IMR-90 (cell line): ENCODE data around the gene HOATZ. TPM values are rescaled to one million over a fixed set of nuclear protein-coding genes. Genes with fewer than 3 reads are reported as not detected.

Experiments used
- ATAC-seq: fragments of 200-7000 bp; cut with Tn5 transposase; 2 replicates; pipeline ENCODE4 v1.9.1; 2020; ENCODE audit warnings: low read depth, mild to moderate bottlenecking, moderate library complexity
- BruUV-seq: library from RNA; stranded (reverse); fragments of 400-500 nt; replicated peaks from 2 replicates; lab custom pipeline; 2021; lab: Mats Ljungman, UMichigan
- CTCF ChIA-PET: fragments of 300-600 bp; formaldehyde crosslinking; extraction: SDS; loops from one replicate; lab custom pipeline; 2021; ENCODE audit warnings: antibody characterized with exemption; lab: Yijun Ruan, JAX
- POLR2A ChIA-PET: fragments of 300-600 bp; sonication (Branson Sonifier 250); formaldehyde crosslinking; loops from one replicate; lab custom pipeline; 2022; ENCODE audit warnings: antibody characterized with exemption; ENCODE audit not compliant: unreplicated experiment; lab: Charles Lee
- DNase-seq: peaks from one replicate; pipeline ENCODE4 v3.0.0; 2013
- H2AFZ ChIP-seq: replicated peaks from 2 replicates; pipeline ENCODE3; 2013; ENCODE audit warnings: low read length, mild to moderate bottlenecking; ENCODE audit not compliant: poor library complexity
- H2AK5ac ChIP-seq: 2 replicates; pipeline ENCODE4 v1.6.1; 2013; ENCODE audit warnings: low read depth, low read length, inconsistent platforms
- H2AK9ac ChIP-seq: replicated peaks from 2 replicates; pipeline ENCODE3; 2013; ENCODE audit warnings: mild to moderate bottlenecking, low read depth, low read length, moderate library complexity; ENCODE audit not compliant: poor library complexity
- H2BK120ac ChIP-seq: 2 replicates; pipeline ENCODE4 v1.6.1; 2013; ENCODE audit warnings: low read depth, low read length, inconsistent platforms
- H2BK15ac ChIP-seq: 3 replicates; pipeline ENCODE4 v1.6.1; 2013; ENCODE audit warnings: low read depth, low read length, inconsistent platforms
- H2BK20ac ChIP-seq: 2 replicates; pipeline ENCODE4 v1.6.1; 2013; ENCODE audit warnings: low read depth, mild to moderate bottlenecking, inconsistent platforms, low read length, moderate library complexity
- H2BK5ac ChIP-seq: 2 replicates; pipeline ENCODE4 v1.6.1; 2013; ENCODE audit warnings: mild to moderate bottlenecking, low read depth, low read length, inconsistent platforms; ENCODE audit not compliant: poor library complexity, severe bottlenecking
- H3K14ac ChIP-seq: replicated peaks from 2 replicates; pipeline ENCODE4 v1.6.1; 2013; ENCODE audit warnings: low read depth, low read length, inconsistent platforms
- H3K18ac ChIP-seq: 2 replicates; pipeline ENCODE4 v1.6.1; 2013; ENCODE audit warnings: low read depth, low read length, control low read depth
- H3K23ac ChIP-seq: 2 replicates; pipeline ENCODE4 v1.6.1; 2013; ENCODE audit warnings: low read depth, low read length, inconsistent platforms
- H3K27ac ChIP-seq: 2 replicates; pipeline ENCODE4 v1.5.1; 2013; ENCODE audit warnings: mild to moderate bottlenecking, control low read depth, low read length; ENCODE audit not compliant: insufficient read depth
- H3K27me3 ChIP-seq: 2 replicates; pipeline ENCODE4 v1.6.1; 2013; ENCODE audit warnings: low read length; ENCODE audit not compliant: control insufficient read depth, insufficient read depth
- H3K36me3 ChIP-seq: 2 replicates; pipeline ENCODE4 v1.6.1; 2013; ENCODE audit warnings: low read length, mixed read lengths; ENCODE audit not compliant: control insufficient read depth, insufficient read depth
- H3K4ac ChIP-seq: 2 replicates; pipeline ENCODE4 v1.6.1; 2013; ENCODE audit warnings: low read depth, low read length, inconsistent platforms
- H3K4me1 ChIP-seq: 2 replicates; pipeline ENCODE4 v1.6.1; 2013; ENCODE audit warnings: low read length, mixed read lengths; ENCODE audit not compliant: control insufficient read depth, insufficient read depth
- H3K4me2 ChIP-seq: 2 replicates; pipeline ENCODE4 v1.6.1; 2013; ENCODE audit warnings: low read depth, mild to moderate bottlenecking, control low read depth, low read length, moderate library complexity
- H3K4me3 ChIP-seq: 2 replicates; pipeline ENCODE4 v1.5.1; 2013; ENCODE audit warnings: low read depth, mild to moderate bottlenecking, control low read depth, low read length, moderate library complexity; ENCODE audit not compliant: insufficient read depth
- H3K56ac ChIP-seq: 2 replicates; pipeline ENCODE4 v1.6.1; 2013; ENCODE audit warnings: low read length, inconsistent platforms; ENCODE audit not compliant: insufficient read depth; ENCODE audit errors: extremely low read depth
- H3K79me1 ChIP-seq, 2 experiments: 2 replicates each; pipeline ENCODE4 v1.6.1; 2013; ENCODE audit warnings: low read length in 2 of 2, inconsistent platforms in 1 of 2, low read depth in 1 of 2
- H3K9ac ChIP-seq: 2 replicates; pipeline ENCODE4 v1.6.1; 2013; ENCODE audit warnings: low read depth, low read length, control low read depth
- H3K9me1 ChIP-seq: 2 replicates; pipeline ENCODE4 v1.6.1; 2013; ENCODE audit warnings: low read length, inconsistent platforms; ENCODE audit not compliant: insufficient read depth
- H3K9me3 ChIP-seq: 2 replicates; pipeline ENCODE4 v1.6.1; 2013; ENCODE audit warnings: low read length; ENCODE audit not compliant: control insufficient read depth, insufficient read depth
- H4K20me1 ChIP-seq: 2 replicates; pipeline ENCODE4 v1.6.1; 2013; ENCODE audit warnings: low read length, inconsistent platforms; ENCODE audit not compliant: insufficient read depth
- H4K5ac ChIP-seq: 2 replicates; pipeline ENCODE4 v1.6.1; 2013; ENCODE audit warnings: mild to moderate bottlenecking, low read depth, low read length, control low read depth
- H4K8ac ChIP-seq, 2 experiments: 2 replicates each; pipeline ENCODE4 v1.6.1; 2013; ENCODE audit warnings: low read depth in 2 of 2, low read length in 2 of 2, control low read depth in 1 of 2, inconsistent platforms in 1 of 2
- H4K91ac ChIP-seq: 2 replicates; pipeline ENCODE4 v1.6.1; 2013; ENCODE audit warnings: low read depth, low read length, inconsistent platforms; ENCODE audit not compliant: insufficient read depth
- CEBPB ChIP-seq: IDR thresholded peaks from 2 replicates; pipeline ENCODE4 v1.6.1; 2012; ENCODE audit warnings: low read depth, low read length, improper control_type of control experiment
- CHD1 ChIP-seq: IDR thresholded peaks from 2 replicates; pipeline ENCODE4 v1.6.1; 2012; ENCODE audit warnings: low read depth, low read length, improper control_type of control experiment
- CTCF ChIP-seq: conservative IDR thresholded peaks from 2 replicates; pipeline ENCODE4 v1.5.1; 2012; ENCODE audit warnings: mild to moderate bottlenecking, low read depth, low read length, improper control_type of control experiment
- MAFK ChIP-seq: IDR thresholded peaks from 2 replicates; pipeline ENCODE4 v1.6.1; 2012; ENCODE audit warnings: low read depth, low read length, improper control_type of control experiment
- MAZ ChIP-seq: IDR thresholded peaks from 2 replicates; pipeline ENCODE4 v1.6.1; 2012; ENCODE audit warnings: low read depth, mild to moderate bottlenecking, low read length, improper control_type of control experiment, moderate library complexity, borderline replicate concordance
- MXI1 ChIP-seq: IDR thresholded peaks from 2 replicates; pipeline ENCODE4 v1.6.1; 2012; ENCODE audit warnings: low read depth, mild to moderate bottlenecking, low read length, moderate library complexity, borderline replicate concordance
- NFE2L2 ChIP-seq: fragments of 150-350 bp; IDR thresholded peaks from 2 replicates; pipeline ENCODE4 v1.6.1; 2016; ENCODE audit warnings: low read depth, mild to moderate bottlenecking, low read length
- POLR2A ChIP-seq: IDR thresholded peaks from 2 replicates; pipeline ENCODE4 v1.6.1; 2012; ENCODE audit warnings: mild to moderate bottlenecking, low read depth, low read length
- RAD21 ChIP-seq: IDR thresholded peaks from 2 replicates; pipeline ENCODE4 v1.6.1; 2012; ENCODE audit warnings: low read length, improper control_type of control experiment
- RFX5 ChIP-seq: IDR thresholded peaks from 2 replicates; pipeline ENCODE4 v1.8.0; 2012; ENCODE audit warnings: low read depth, mild to moderate bottlenecking, low read length, moderate library complexity
- USF2 ChIP-seq: fragments of 150-350 bp; IDR thresholded peaks from 2 replicates; pipeline ENCODE4 v1.6.1; 2017; ENCODE audit warnings: mild to moderate bottlenecking, antibody characterized with exemption, low read length, low read depth
- WGBS, 2 experiments: methylation state at CpG; one replicate each; pipeline versions ENCODE4 v1.1.5 to v1.1.7; 2013; ENCODE audit warnings: missing lambda C conversion rate in 2 of 2; ENCODE audit not compliant: insufficient read length in 1 of 2; ENCODE audit errors: extremely low coverage in 2 of 2; 5-methylcytosine and 5-hydroxymethylcytosine counted together
- dilution Hi-C: fragments of 300-500 bp; cut with HindIII; formaldehyde crosslinking; loops from one replicate; pipeline ENCODE4 v1.14.3; 2018; ENCODE audit warnings: low sequenced_read_pairs; ENCODE audit not compliant: unreplicated experiment
- in situ Hi-C: fragments of 300-500 bp; cut with MboI; formaldehyde crosslinking; loops from 3 replicates; pipeline ENCODE4 v1.14.3; 2019; ENCODE audit warnings: low sequenced_read_pairs, inconsistent platforms, mixed read lengths
- intact Hi-C: fragments of 100-400 bp; cut with micrococcal nuclease; formaldehyde crosslinking; loops from 2 replicates; pipeline ENCODE4 v1.10.0; 2022
- polyA plus RNA-seq, 3 experiments: library from polyadenylated mRNA; depleted of rRNA; stranded (reverse); fragments of >200 nt; gene quantifications; 2 replicates each; pipeline ENCODE4 v1.2.3, GENCODE V29; 2012; ENCODE audit warnings: low replicate concordance in 1 of 3
- total RNA-seq: library from RNA; depleted of rRNA; stranded (reverse); fragments of >200 nt; gene quantifications from 2 replicates; pipeline ENCODE4 v1.2.3, GENCODE V29; 2012

The HOATZ gene
- total and polyA plus RNA-seq, 2 of the 4 experiments (the other 2 are of a cell fraction) = not detected

- Histone ChIP-seq H3K4ac (no peak overlapping the region), H4K91ac (peak overlapping the region; percentile 33; the same call in 1 of the 2 replicates), H3K27ac (peak overlapping the region; percentile 51; the same call in 1 of the 2 replicates), H3K36me3 (peaks cover 61% of the 10 kb centered on the region), H3K4me1 (peaks cover 16% of the 10 kb centered on the region), H2BK15ac (no peak overlapping the region), H2AK5ac (peak overlapping the region; percentile 18; the same call in 1 of the 2 replicates), H3K9ac (peak overlapping the region; percentile 1; the same call in 1 of the 2 replicates), H3K9me1 (peaks cover 43% of the 10 kb centered on the region), H3K9me3 (no peaks in the 10 kb centered on the region), H2BK5ac (peak overlapping the region; percentile 41), H3K56ac (no peak overlapping the region), H2BK120ac (peak overlapping the region; percentile 55), H3K27me3 (no peaks in the 10 kb centered on the region), H2AFZ (no peak overlapping the region), H3K4me3 (no peak overlapping the region), H2AK9ac (no peak overlapping the region), H3K4me2 (peak overlapping the region; percentile 3; the same call in 1 of the 2 replicates), H2BK20ac (0 out of 2 replicates have a peak overlapping the region, but pooled peaks have one; percentile 12), H3K14ac (no peak overlapping the region), H3K79me1 (peaks cover 54 to 79% of the 10 kb centered on the region in 2 experiments), H4K8ac (no peak overlapping the region), H4K5ac (peak overlapping the region; percentile 47), H4K20me1 (peaks cover 4% of the 10 kb centered on the region; the same call in 1 of the 2 replicates), H3K23ac (peak overlapping the region; percentile 43; the same call in 1 of the 2 replicates), H3K18ac (peak overlapping the region; percentile 63)
- ATAC-seq (peak; percentile 78), DNase-seq (peak; percentile 49)
- WGBS, 2 experiments = 60% methylated on average over 1 of the region's 2 CpGs; no CpG with 5 or more reads in 1 of the 2 experiments
- intact Hi-C loops = no loop called here
- no TSS peak for BruUV-seq
- ChIA-PET POLR2A (no interaction called here), CTCF (interaction anchor here (1.2 to 1.3 kb wide), 2 partner anchors 8 to 94 kb away, joined by 3 to 4 read pairs; no protein-coding TSS in a partner anchor)
- in situ Hi-C loops = no loop called here
- dilution Hi-C loops = no loop called here
- no peak for TF ChIP-seq CTCF
- no peak for TF ChIP-seq MXI1
- no peak for TF ChIP-seq USF2
- no peak for TF ChIP-seq MAZ
- no peak for TF ChIP-seq RAD21
- TF ChIP-seq MAFK = no peak
- TF ChIP-seq RFX5 = no peak
- TF ChIP-seq CHD1 = no peak
- TF ChIP-seq CEBPB = no peak
- TF ChIP-seq NFE2L2 = no peak
- no peak for TF ChIP-seq POLR2A
These were observed 33.9 kb downstream of the HOATZ start for GRCh38 chr11:111548525-111548924.
